T-helper 1 cell treated with Interleukin-12 subunit alpha and Interleukin-12 subunit beta and Interleukin-4 antibody, amounts not matched to agents 30 μg/mL and 1 μg/mL, for 36 hours (primary cell): ENCODE results near the gene CEP89.
"Not testable (repeated sequence)": the region's sequence is repeated elsewhere in the genome, so short reads cannot be mapped to it uniquely, and the experiment has no call there.

ENCODE experiments used
- H3K27ac Mint-ChIP-seq: one replicate; pipeline ENCODE4 v1.8.0; 2021; ENCODE audit warnings: mild to moderate bottlenecking, mixed read lengths
- H3K27me3 Mint-ChIP-seq: one replicate; pipeline ENCODE4 v1.8.0; 2021; ENCODE audit warnings: low read depth, mixed read lengths
- H3K36me3 Mint-ChIP-seq: one replicate; pipeline ENCODE4 v1.8.0; 2021; ENCODE audit warnings: low read depth, mixed read lengths
- H3K4me1 Mint-ChIP-seq: one replicate; pipeline ENCODE4 v1.8.0; 2021; ENCODE audit warnings: low read depth, mixed read lengths
- H3K4me3 Mint-ChIP-seq: one replicate; pipeline ENCODE4 v1.8.0; 2021; ENCODE audit warnings: mild to moderate bottlenecking, moderate library complexity, mixed read lengths
- H3K9me3 Mint-ChIP-seq: one replicate; pipeline ENCODE4 v1.8.0; 2021; ENCODE audit warnings: mixed read lengths

CEP89 gene

GRCh38 chr19:32891609-32892008 lies 80.1 kb downstream of the CEP89 start:
- peaks cover 29% of the 10 kb centered on the region for H3K9me3 Mint-ChIP-seq
- no peak overlapping the region for H3K27ac Mint-ChIP-seq
- peaks cover 18% of the 10 kb centered on the region for H3K36me3 Mint-ChIP-seq

GRCh38 chr19:32890841-32891240 lies 80.9 kb downstream of the CEP89 start:
- no peak overlapping the region for H3K4me3 Mint-ChIP-seq

More at GRCh38 chr19:32891609-32892008, 80.1 kb downstream of the CEP89 start:
- Mint-ChIP-seq H3K4me1 (peaks cover 6% of the 10 kb centered on the region), H3K27me3 (no peaks in the 10 kb centered on the region), H3K4me3 (no peak overlapping the region)

GRCh38 chr19:32890326-32890725 lies 81.4 kb downstream of the CEP89 start:
- Mint-ChIP-seq H3K4me3 (no peak overlapping the region), H3K36me3 (peaks cover 18% of the 10 kb centered on the region), H3K27ac (no peak overlapping the region), H3K4me1 (peaks cover 3% of the 10 kb centered on the region), H3K27me3 (no peaks in the 10 kb centered on the region), H3K9me3 (peaks cover 29% of the 10 kb centered on the region)

More at GRCh38 chr19:32890841-32891240, 80.9 kb downstream of the CEP89 start:
- H3K36me3 Mint-ChIP-seq = peaks cover 18% of the 10 kb centered on the region
- peaks cover 6% of the 10 kb centered on the region for H3K4me1 Mint-ChIP-seq
- peaks cover 29% of the 10 kb centered on the region for H3K9me3 Mint-ChIP-seq
- no peak overlapping the region for H3K27ac Mint-ChIP-seq
- no peaks in the 10 kb centered on the region for H3K27me3 Mint-ChIP-seq

- Mint-ChIP-seq H3K27ac (no peak overlapping the region), H3K4me1 (no peaks in the 10 kb centered on the region), H3K9me3 (peaks cover 29% of the 10 kb centered on the region), H3K36me3 (peaks cover 18% of the 10 kb centered on the region), H3K27me3 (no peaks in the 10 kb centered on the region), H3K4me3 (no peak overlapping the region)
Observed at GRCh38 chr19:32889137-32889934, 82.4 kb downstream of the CEP89 start.

GRCh38 chr19:32887572-32888215 lies 84.1 kb downstream of the CEP89 start:
- Mint-ChIP-seq H3K4me3 (no peak overlapping the region), H3K4me1 (no peaks in the 10 kb centered on the region), H3K27me3 (no peaks in the 10 kb centered on the region), H3K9me3 (peaks cover 18% of the 10 kb centered on the region), H3K27ac (no peak overlapping the region), H3K36me3 (peaks cover 10% of the 10 kb centered on the region)

- no peaks in the 10 kb centered on the region for H3K4me1 Mint-ChIP-seq
- H3K27me3 Mint-ChIP-seq = no peaks in the 10 kb centered on the region
- no peak overlapping the region for H3K27ac Mint-ChIP-seq
- H3K4me3 Mint-ChIP-seq = no peak overlapping the region
- peaks cover 6% of the 10 kb centered on the region for H3K9me3 Mint-ChIP-seq
- H3K36me3 Mint-ChIP-seq = peaks cover 1% of the 10 kb centered on the region
Observed at GRCh38 chr19:32886241-32886640, 85.5 kb downstream of the CEP89 start.

GRCh38 chr19:32885255-32885654 lies 86.5 kb downstream of the CEP89 start:
- not testable (repeated sequence) for H3K27ac Mint-ChIP-seq

GRCh38 chr19:32881766-32882165 lies 90.0 kb downstream of the CEP89 start:
- no peaks in the 10 kb centered on the region for H3K27me3 Mint-ChIP-seq
- H3K4me1 Mint-ChIP-seq = no peaks in the 10 kb centered on the region
- no peak overlapping the region for H3K27ac Mint-ChIP-seq
- H3K4me3 Mint-ChIP-seq = no peak overlapping the region
- H3K36me3 Mint-ChIP-seq = no peaks in the 10 kb centered on the region
- H3K9me3 Mint-ChIP-seq = no peaks in the 10 kb centered on the region

More at GRCh38 chr19:32885255-32885654, 86.5 kb downstream of the CEP89 start:
- H3K36me3 Mint-ChIP-seq, H3K9me3 Mint-ChIP-seq, H3K4me1 Mint-ChIP-seq, H3K4me3 Mint-ChIP-seq, H3K27me3 Mint-ChIP-seq: not testable (repeated sequence)

GRCh38 chr19:32880622-32881021 lies 91.1 kb downstream of the CEP89 start:
- H3K4me3 Mint-ChIP-seq = no peak overlapping the region
- H3K27ac Mint-ChIP-seq = no peak overlapping the region
- no peaks in the 10 kb centered on the region for H3K36me3 Mint-ChIP-seq
- H3K27me3 Mint-ChIP-seq = no peaks in the 10 kb centered on the region
- no peaks in the 10 kb centered on the region for H3K4me1 Mint-ChIP-seq
- H3K9me3 Mint-ChIP-seq = no peaks in the 10 kb centered on the region

- H3K4me1 Mint-ChIP-seq = no peaks in the 10 kb centered on the region
- no peaks in the 10 kb centered on the region for H3K27me3 Mint-ChIP-seq
- H3K9me3 Mint-ChIP-seq = no peaks in the 10 kb centered on the region
- H3K27ac Mint-ChIP-seq = no peak overlapping the region
- H3K36me3 Mint-ChIP-seq = no peaks in the 10 kb centered on the region
- H3K4me3 Mint-ChIP-seq = no peak overlapping the region
Observed at GRCh38 chr19:32879741-32880140, 92.0 kb downstream of the CEP89 start.

GRCh38 chr19:32878988-32879387 lies 92.8 kb downstream of the CEP89 start:
- Mint-ChIP-seq H3K4me1 (no peaks in the 10 kb centered on the region), H3K27me3 (no peaks in the 10 kb centered on the region), H3K36me3 (no peaks in the 10 kb centered on the region), H3K9me3 (no peaks in the 10 kb centered on the region), H3K27ac (no peak overlapping the region), H3K4me3 (no peak overlapping the region)

GRCh38 chr19:32877977-32878745 lies 93.6 kb downstream of the CEP89 start:
- H3K4me3 Mint-ChIP-seq = no peak overlapping the region
- no peaks in the 10 kb centered on the region for H3K27me3 Mint-ChIP-seq
- no peaks in the 10 kb centered on the region for H3K9me3 Mint-ChIP-seq
- H3K27ac Mint-ChIP-seq = no peak overlapping the region
- H3K4me1 Mint-ChIP-seq = no peaks in the 10 kb centered on the region
- no peaks in the 10 kb centered on the region for H3K36me3 Mint-ChIP-seq

GRCh38 chr19:32877323-32877912 lies 94.3 kb downstream of the CEP89 start:
- Mint-ChIP-seq H3K27me3 (no peaks in the 10 kb centered on the region), H3K27ac (no peak overlapping the region), H3K4me1 (no peaks in the 10 kb centered on the region), H3K9me3 (no peaks in the 10 kb centered on the region), H3K4me3 (no peak overlapping the region), H3K36me3 (no peaks in the 10 kb centered on the region)

- Mint-ChIP-seq H3K36me3 (no peaks in the 10 kb centered on the region), H3K4me1 (no peaks in the 10 kb centered on the region), H3K27ac (no peak overlapping the region), H3K27me3 (no peaks in the 10 kb centered on the region), H3K4me3 (no peak overlapping the region), H3K9me3 (no peaks in the 10 kb centered on the region)
Observed at GRCh38 chr19:32876919-32877285, 94.9 kb downstream of the CEP89 start.
